Astrocyte of the spinal cord (primary cell): ENCODE results near the gene WNT3A.

ENCODE experiments used
- DNase-seq: peaks from one replicate; pipeline ENCODE4 v3.0.0; 2011; ENCODE audit warnings: low read depth, low spot score
- H3K4me3 ChIP-seq: 2 replicates; pipeline ENCODE4 v1.5.1; 2011; ENCODE audit warnings: low read depth, mild to moderate bottlenecking, low read length, moderate library complexity
- in situ Hi-C: cut with HindIII; loops from 2 replicates; pipeline ENCODE4 v1.10.0; 2017; ENCODE audit warnings: low sequenced_read_pairs
- TF ChIP-seq, protein P1 (sequence below): IDR thresholded peaks from 2 replicates; pipeline ENCODE4 v1.5.1; 2012; ENCODE audit warnings: low read depth, mild to moderate bottlenecking, low read length, inconsistent platforms

WNT3A gene

DNA sequence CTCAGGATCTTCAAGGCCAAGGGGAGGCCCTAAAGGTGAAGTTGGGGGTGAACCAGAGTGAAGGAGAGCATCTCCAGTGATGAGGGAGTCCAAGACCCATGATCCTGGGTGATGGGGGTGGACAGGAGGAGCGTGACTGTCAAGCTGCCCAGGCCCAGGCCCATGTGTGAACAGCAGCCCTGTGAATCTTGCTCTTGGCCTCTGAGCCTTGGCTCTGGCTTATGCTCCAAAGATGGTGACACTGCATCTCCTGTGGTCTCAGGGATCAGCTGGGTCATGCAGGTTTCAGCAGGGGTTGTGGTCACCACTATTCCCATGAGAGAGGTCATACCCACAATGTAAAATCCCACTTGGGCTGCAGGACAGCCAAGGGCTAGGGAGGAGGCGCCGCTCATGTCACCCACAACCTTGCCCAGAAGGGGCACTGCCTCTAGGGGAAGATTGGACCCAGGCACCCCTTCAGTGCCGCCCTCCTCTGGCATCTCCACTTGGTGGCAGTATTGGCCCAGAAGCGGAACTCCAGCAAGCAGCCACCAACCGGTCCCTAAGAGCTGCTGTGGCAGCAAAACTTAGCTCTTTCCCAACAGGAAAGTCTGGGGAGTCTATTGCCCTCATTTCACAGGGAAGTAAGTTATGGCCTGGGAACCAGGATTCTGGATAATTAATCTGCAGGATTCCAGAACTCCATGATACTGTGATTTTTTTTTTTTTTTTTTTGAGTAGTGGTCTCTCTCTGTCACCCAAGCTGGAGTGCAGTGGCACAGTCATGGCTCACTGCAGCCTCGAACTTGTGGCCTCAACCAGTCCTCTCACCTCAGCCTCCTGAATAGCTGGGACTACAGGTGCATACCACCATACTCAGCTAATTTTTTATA lies 7.5 kb upstream of the WNT3A start:
- TF ChIP-seq, protein P1, sequence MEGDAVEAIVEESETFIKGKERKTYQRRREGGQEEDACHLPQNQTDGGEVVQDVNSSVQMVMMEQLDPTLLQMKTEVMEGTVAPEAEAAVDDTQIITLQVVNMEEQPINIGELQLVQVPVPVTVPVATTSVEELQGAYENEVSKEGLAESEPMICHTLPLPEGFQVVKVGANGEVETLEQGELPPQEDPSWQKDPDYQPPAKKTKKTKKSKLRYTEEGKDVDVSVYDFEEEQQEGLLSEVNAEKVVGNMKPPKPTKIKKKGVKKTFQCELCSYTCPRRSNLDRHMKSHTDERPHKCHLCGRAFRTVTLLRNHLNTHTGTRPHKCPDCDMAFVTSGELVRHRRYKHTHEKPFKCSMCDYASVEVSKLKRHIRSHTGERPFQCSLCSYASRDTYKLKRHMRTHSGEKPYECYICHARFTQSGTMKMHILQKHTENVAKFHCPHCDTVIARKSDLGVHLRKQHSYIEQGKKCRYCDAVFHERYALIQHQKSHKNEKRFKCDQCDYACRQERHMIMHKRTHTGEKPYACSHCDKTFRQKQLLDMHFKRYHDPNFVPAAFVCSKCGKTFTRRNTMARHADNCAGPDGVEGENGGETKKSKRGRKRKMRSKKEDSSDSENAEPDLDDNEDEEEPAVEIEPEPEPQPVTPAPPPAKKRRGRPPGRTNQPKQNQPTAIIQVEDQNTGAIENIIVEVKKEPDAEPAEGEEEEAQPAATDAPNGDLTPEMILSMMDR = peak; percentile 70
- DNase-seq = peak; percentile 34
- in situ Hi-C loops = no loop called here
- H3K4me3 ChIP-seq = no peak overlapping the region

DNA sequence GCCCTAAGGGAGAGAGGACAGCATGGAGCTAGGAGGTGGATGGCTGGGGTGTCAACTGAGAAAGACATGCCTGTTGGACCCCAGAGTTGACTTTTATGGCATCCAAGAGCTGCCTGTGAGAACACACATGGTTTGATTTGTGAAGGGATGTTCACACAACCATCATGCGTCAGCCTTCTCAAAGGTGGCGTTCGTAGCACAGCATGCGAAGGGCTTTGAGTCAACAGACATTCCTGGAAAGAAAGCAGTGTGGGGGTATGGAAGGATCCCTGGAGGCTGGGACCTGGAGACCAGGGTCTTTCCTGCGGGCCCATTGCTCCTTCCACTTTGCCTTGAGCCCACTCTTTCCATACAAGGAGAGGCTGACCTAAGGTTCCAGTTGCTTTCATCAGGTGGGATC lies 6.4 kb upstream of the WNT3A start:
- no peak for DNase-seq
- no peak overlapping the region for H3K4me3 ChIP-seq
- in situ Hi-C loops = no loop called here
- TF ChIP-seq, protein P1 = no peak

DNA sequence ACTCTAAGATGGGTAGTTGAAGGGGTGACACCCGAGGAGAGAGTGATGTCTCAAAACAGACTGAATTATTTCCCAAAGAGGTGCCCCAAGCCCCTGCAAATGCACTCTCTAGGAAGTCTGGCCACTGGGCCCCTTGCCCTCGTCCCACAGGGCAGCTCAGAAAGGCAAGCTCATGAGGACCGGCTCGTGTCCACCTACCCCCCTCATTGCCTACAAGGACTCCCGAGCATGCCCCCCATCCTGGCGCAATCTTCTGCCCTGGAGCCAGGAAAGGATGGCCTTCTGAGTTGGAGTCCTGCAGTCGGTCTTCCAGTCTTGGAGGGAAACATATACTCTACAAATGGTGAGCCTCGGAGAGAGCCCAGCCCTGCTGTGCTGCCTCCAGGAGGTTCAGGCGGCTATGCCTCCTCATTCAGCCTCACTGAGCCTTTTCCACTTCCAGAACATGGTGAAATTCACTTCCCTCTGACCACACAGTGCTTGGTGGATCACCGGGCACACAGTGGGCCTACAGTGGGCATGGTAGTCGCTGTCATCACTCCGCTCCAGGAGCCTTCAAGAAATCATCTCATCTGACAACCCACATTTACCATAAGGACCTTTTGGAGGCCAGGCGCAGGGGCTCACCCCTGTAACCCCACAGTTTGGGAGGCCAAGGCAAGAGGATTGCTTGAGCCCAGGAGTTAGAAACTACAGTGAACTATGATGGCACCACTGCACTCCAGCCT lies 5.8 kb upstream of the WNT3A start:
- no peak overlapping the region for H3K4me3 ChIP-seq
- DNase-seq = no peak
- in situ Hi-C loops = no loop called here
- TF ChIP-seq, protein P1 = no peak

GRCh38 chr1:228001738-228002535 lies 4.9 kb upstream of the WNT3A start:
- in situ Hi-C loops = no loop called here
- H3K4me3 ChIP-seq = no peak overlapping the region
- TF ChIP-seq, protein P1 = no peak
- no peak for DNase-seq

- DNase-seq = no peak
- in situ Hi-C loops = no loop called here
- TF ChIP-seq, protein P1 = no peak
- no peak overlapping the region for H3K4me3 ChIP-seq
These were observed 4.0 kb upstream of the WNT3A start for GRCh38 chr1:228002792-228003191.

GRCh38 chr1:228003461-228004330 lies 3.1 kb upstream of the WNT3A start:
- in situ Hi-C loops = no loop called here
- DNase-seq = no peak

More at GRCh38 chr1:228003461-228004330, 3.1 kb upstream of the WNT3A start:
- no peak overlapping the region for H3K4me3 ChIP-seq
- TF ChIP-seq, protein P1 = no peak
